Measurements from ENCODE around the gene IMMP2L.

DNA sequence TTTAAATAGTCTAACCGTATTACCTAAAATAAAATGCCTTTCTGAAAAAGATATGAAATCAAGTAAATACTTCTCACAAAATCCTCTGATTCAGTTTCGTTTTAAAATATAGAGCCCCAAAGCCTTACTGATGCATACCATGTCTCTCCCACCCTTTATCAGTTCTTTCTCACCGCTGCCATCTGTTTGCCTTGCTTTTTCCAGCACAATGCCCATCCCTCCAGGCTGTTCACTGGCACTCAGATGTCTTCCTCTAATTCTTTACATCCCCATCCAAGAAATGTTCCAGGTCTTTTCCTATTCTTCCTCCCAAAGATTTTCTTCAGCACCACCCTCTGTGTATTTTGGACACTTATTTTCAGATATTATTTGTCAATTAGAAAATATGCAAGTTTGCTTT lies 587.9 kb downstream of the IMMP2L start:
- TF ChIP-seq, protein P1, sequence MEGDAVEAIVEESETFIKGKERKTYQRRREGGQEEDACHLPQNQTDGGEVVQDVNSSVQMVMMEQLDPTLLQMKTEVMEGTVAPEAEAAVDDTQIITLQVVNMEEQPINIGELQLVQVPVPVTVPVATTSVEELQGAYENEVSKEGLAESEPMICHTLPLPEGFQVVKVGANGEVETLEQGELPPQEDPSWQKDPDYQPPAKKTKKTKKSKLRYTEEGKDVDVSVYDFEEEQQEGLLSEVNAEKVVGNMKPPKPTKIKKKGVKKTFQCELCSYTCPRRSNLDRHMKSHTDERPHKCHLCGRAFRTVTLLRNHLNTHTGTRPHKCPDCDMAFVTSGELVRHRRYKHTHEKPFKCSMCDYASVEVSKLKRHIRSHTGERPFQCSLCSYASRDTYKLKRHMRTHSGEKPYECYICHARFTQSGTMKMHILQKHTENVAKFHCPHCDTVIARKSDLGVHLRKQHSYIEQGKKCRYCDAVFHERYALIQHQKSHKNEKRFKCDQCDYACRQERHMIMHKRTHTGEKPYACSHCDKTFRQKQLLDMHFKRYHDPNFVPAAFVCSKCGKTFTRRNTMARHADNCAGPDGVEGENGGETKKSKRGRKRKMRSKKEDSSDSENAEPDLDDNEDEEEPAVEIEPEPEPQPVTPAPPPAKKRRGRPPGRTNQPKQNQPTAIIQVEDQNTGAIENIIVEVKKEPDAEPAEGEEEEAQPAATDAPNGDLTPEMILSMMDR (conservative IDR thresholded peaks at IDR 0.05; ENCODE audit: low read depth, low read length): no peak
- TF ChIP-seq EZH2phosphoT487 (IDR thresholded peaks at IDR 0.05; ENCODE audit: borderline replicate concordance, low read length): no peak
- TF ChIP-seq EZH2 (IDR thresholded peaks at IDR 0.05; ENCODE audit: low read length, unreplicated experiment): no peak
